Endothelial cell of umbilical vein (primary cell): Measurements from ENCODE around the gene SOX18.

Source experiments
- CTCF ChIP-seq, 2 donors: IDR thresholded peaks; 1 replicate in 1 of 2; 2 replicates in 1 of 2; pipeline ENCODE4 v1.5.1; 2011; ENCODE audit warnings: low read length in 2 of 2, mild to moderate bottlenecking in 2 of 2, moderate library complexity in 2 of 2, control low read depth in 1 of 2, inconsistent platforms in 1 of 2, low read depth in 1 of 2; ENCODE audit not compliant: insufficient read depth in 1 of 2; ENCODE audit errors: extremely low read depth in 1 of 2
- EZH2 ChIP-seq: IDR thresholded peaks from 2 replicates; pipeline ENCODE4 v1.6.1; 2012; ENCODE audit warnings: borderline replicate concordance, low read depth, mild to moderate bottlenecking, moderate library complexity, low read length, inconsistent platforms; ENCODE audit not compliant: severe bottlenecking
- GATA2 ChIP-seq: IDR thresholded peaks from 2 replicates; pipeline ENCODE4 v1.7.0; 2011; ENCODE audit warnings: low read depth, mild to moderate bottlenecking, moderate library complexity, mixed read lengths, low read length; ENCODE audit not compliant: insufficient read length, insufficient read depth
- MAX ChIP-seq: IDR thresholded peaks from 2 replicates; pipeline ENCODE4 v1.6.1; 2011; ENCODE audit not compliant: insufficient read depth, insufficient read length
- POLR2AphosphoS5 ChIP-seq: IDR thresholded peaks from 2 replicates; pipeline ENCODE4 v1.6.1; 2012; ENCODE audit warnings: low read depth, mild to moderate bottlenecking, control low read depth, low read length, moderate library complexity; ENCODE audit not compliant: insufficient read depth

- no peak for TF ChIP-seq MAX
- no peak for TF ChIP-seq GATA2
- TF ChIP-seq CTCF (IDR thresholded peaks at IDR 0.05; ENCODE audit: extremely low read depth in 1 of 2, insufficient read depth in 1 of 2, low read depth in 1 of 2, low read length in 2 of 2): no peak
- no peak for TF ChIP-seq POLR2AphosphoS5
- TF ChIP-seq EZH2: no peak
These were observed 14.8 kb upstream of the SOX18 start for GRCh38 chr20:64064145-64064698.
